Upper lobe of left lung (tissue), 4 donors: Measurements from ENCODE around the gene NGEF.
A peak's percentile ranks its signal among the peaks of the same experiment; 100 is the strongest.

Experiments
- CTCF ChIP-seq, 6 experiments: fragments of 450-650 bp in 4 of 6; fragments of 200-600 bp in 2 of 6; sonication (generic) in 2 of 6; IDR thresholded peaks; one replicate each; pipeline ENCODE4 v1.5.1; 2016 to 2019; ENCODE audit warnings: antibody characterized with exemption in 6 of 6
- EP300 ChIP-seq, 4 donors: sonication (generic); formaldehyde crosslinking; IDR thresholded peaks; one replicate each; pipeline ENCODE4 v1.5.1; 2017; ENCODE audit warnings: antibody characterized with exemption in 4 of 4, control low read depth in 2 of 4
- POLR2A ChIP-seq, 4 donors: fragments of 450-650 bp; IDR thresholded peaks; one replicate each; pipeline ENCODE4 v1.5.1; 2016 to 2017; ENCODE audit warnings: antibody characterized with exemption in 4 of 4, mild to moderate bottlenecking in 2 of 4

GRCh38 chr2:233061591-233062450 is 48.8 kb upstream of the NGEF start:
- TF ChIP-seq CTCF (IDR thresholded peaks at IDR 0.05) (peak in 4 of 6 experiments; percentile 19 to 62 (median 33)), EP300 (IDR thresholded peaks at IDR 0.05) (no peak), POLR2A (IDR thresholded peaks at IDR 0.05) (peak in 1 of 4 donors; percentile 47)
